Kidney (tissue), 14 donors: ENCODE results near the gene SHISA8. TPM values are rescaled to one million over a fixed set of nuclear protein-coding genes. Genes with fewer than 3 reads are reported as not detected.
A peak's percentile ranks its signal among the peaks of the same experiment; 100 is the strongest.

Experiments used
- DNase-seq, 5 donors: peaks; one replicate each; pipeline ENCODE4 v3.0.0-alpha.2; 2013 to 2020
- FAIRE-seq: peaks from 2 replicates; lab custom pipeline; 2012; peaks lifted over from hg19 to GRCh38; lab: Jason Lieb, UNC
- H3K27ac ChIP-seq, 2 donors: one replicate each; pipeline ENCODE4 v1.7.0; 2013; ENCODE audit warnings: low read depth in 2 of 2, low read length in 2 of 2, inconsistent platforms in 1 of 2
- H3K27me3 ChIP-seq: one replicate; pipeline ENCODE4 v1.7.1; 2013; ENCODE audit warnings: low read length, inconsistent platforms; ENCODE audit not compliant: control insufficient read depth, insufficient read depth
- H3K36me3 ChIP-seq, 3 donors: one replicate each; pipeline versions ENCODE4 v1.7.0 to v1.7.1; 2013; ENCODE audit warnings: low read length in 3 of 3, control low read depth in 1 of 3, inconsistent platforms in 1 of 3; ENCODE audit not compliant: insufficient read depth in 3 of 3, control insufficient read depth in 2 of 3
- H3K4me1 ChIP-seq, 3 donors: one replicate each; pipeline versions ENCODE4 v1.7.0 to v1.7.1; 2013; ENCODE audit warnings: low read length in 3 of 3, inconsistent platforms in 1 of 3, low read depth in 1 of 3; ENCODE audit not compliant: control insufficient read depth in 2 of 3, insufficient read depth in 2 of 3
- H3K4me3 ChIP-seq, 3 donors: one replicate each; pipeline versions ENCODE4 v1.7.0 to v1.8.1; 2013; ENCODE audit warnings: low read length in 3 of 3, control low read depth in 1 of 3, inconsistent platforms in 1 of 3
- H3K9ac ChIP-seq, 3 donors: one replicate each; pipeline versions ENCODE4 v1.7.0 to v1.7.1; 2013; ENCODE audit warnings: low read length in 3 of 3, control low read depth in 1 of 3, inconsistent platforms in 1 of 3
- H3K9me3 ChIP-seq, 3 donors: one replicate each; pipeline versions ENCODE4 v1.7.0 to v1.7.1; 2013; ENCODE audit warnings: low read length in 3 of 3, control low read depth in 1 of 3, inconsistent platforms in 1 of 3; ENCODE audit not compliant: control insufficient read depth in 2 of 3, insufficient read depth in 1 of 3
- intact Hi-C: fragments of 100-400 bp; cut with DNase I; formaldehyde crosslinking; loops from one replicate; pipeline ENCODE4 v1.11.1; 2022
- polyA plus RNA-seq: library from polyadenylated mRNA; stranded (reverse); fragments of 350-450 nt; fragmentation: Illumina TruSeq; extraction: RNeasy Lipid Tissue Mini Kit (QIAGEN cat#74804); gene quantifications from one replicate; pipeline ENCODE4 v1.2.3, GENCODE V29; 2014; ENCODE audit warnings: low read depth, low replicate concordance; ENCODE audit not compliant: insufficient read depth
- total RNA-seq: library from RNA; stranded (reverse); fragmentation: NEBNext Ultra II Directional; extraction: Animal tissue kit (Norgen Biotek cat#: 25700); gene quantifications from one replicate; pipeline ENCODE4 v1.2.1, GENCODE V29; 2021
- TF ChIP-seq, protein P1 (sequence below): IDR thresholded peaks from 3 replicates; pipeline ENCODE4 v1.5.1; 2012; ENCODE audit warnings: mild to moderate bottlenecking, moderate library complexity, borderline replicate concordance; ENCODE audit not compliant: insufficient read depth; ENCODE audit errors: extremely low read depth
- donor health status: control.
- donor health status: control.
- donor health status: control.
- donor health status: control.
- donor health status: control.
- donor health status: DM: yes; HTN: yes; CAD: no.
- donor health status: Normal renal cell carcinoma (clear cell type).

The SHISA8 gene
- total and polyA plus RNA-seq, 2 donors from 2014 or later, result 0.35 to 0.47 TPM

DNA sequence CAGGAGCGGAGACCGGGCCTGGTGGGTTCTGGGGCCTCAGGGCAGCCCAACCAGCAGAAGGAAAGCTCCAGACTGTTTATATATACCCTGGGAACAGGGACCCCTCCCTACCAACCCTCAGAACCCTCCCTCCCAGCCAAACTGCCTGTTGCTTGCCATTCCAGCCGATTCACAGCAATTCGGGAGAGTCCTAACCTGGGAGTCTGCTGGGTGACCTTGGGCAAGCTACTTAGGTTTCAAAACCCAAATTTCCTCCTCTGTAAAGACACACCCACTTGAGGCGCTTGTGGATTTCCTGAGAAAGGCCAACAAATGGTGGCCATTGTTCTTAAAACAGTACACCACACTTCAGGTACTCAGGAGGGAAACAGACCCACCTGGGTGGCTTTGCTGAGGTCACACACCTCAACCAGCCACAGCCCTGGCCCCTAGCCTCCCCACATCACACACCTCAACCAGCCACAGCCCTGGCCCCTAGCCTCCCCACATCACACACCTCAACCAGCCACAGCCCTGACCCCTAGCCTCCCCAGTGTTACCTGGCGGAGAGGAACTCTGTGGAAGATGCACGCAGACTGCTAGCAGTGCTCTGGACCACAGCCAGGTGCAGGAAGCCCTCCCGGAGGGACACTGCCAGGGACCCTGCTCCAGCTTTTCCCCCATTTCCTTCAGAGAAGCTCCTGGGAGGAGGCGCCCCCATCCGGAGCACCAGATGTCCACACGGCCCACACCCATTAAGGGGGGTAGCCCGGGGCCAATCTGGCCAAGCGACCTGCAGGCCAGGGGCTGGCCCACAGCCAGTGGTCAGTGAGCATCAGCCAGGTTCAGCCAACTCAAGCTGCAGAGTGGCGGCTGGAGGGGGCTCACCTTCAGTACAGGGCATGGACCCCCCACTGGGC, 6.2 kb downstream of the SHISA8 start:
- Histone ChIP-seq H3K9me3 (no peaks in the 10 kb centered on the region), H3K27ac (no peak overlapping the region), H3K4me1 (peaks cover 0 to 9% (median 0%) of the 10 kb centered on the region in 3 donors), H3K4me3 (no peak overlapping the region), H3K36me3 (peaks cover 0 to 22% (median 0%) of the 10 kb centered on the region in 3 donors), H3K9ac (no peak overlapping the region), H3K27me3 (peaks cover 18% of the 10 kb centered on the region)
- intact Hi-C loops, result no loop called here
- peak in 1 of 5 donors; percentile 54 for DNase-seq
- TF ChIP-seq, protein P1, sequence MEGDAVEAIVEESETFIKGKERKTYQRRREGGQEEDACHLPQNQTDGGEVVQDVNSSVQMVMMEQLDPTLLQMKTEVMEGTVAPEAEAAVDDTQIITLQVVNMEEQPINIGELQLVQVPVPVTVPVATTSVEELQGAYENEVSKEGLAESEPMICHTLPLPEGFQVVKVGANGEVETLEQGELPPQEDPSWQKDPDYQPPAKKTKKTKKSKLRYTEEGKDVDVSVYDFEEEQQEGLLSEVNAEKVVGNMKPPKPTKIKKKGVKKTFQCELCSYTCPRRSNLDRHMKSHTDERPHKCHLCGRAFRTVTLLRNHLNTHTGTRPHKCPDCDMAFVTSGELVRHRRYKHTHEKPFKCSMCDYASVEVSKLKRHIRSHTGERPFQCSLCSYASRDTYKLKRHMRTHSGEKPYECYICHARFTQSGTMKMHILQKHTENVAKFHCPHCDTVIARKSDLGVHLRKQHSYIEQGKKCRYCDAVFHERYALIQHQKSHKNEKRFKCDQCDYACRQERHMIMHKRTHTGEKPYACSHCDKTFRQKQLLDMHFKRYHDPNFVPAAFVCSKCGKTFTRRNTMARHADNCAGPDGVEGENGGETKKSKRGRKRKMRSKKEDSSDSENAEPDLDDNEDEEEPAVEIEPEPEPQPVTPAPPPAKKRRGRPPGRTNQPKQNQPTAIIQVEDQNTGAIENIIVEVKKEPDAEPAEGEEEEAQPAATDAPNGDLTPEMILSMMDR, result no peak
- FAIRE-seq, result no peak

DNA sequence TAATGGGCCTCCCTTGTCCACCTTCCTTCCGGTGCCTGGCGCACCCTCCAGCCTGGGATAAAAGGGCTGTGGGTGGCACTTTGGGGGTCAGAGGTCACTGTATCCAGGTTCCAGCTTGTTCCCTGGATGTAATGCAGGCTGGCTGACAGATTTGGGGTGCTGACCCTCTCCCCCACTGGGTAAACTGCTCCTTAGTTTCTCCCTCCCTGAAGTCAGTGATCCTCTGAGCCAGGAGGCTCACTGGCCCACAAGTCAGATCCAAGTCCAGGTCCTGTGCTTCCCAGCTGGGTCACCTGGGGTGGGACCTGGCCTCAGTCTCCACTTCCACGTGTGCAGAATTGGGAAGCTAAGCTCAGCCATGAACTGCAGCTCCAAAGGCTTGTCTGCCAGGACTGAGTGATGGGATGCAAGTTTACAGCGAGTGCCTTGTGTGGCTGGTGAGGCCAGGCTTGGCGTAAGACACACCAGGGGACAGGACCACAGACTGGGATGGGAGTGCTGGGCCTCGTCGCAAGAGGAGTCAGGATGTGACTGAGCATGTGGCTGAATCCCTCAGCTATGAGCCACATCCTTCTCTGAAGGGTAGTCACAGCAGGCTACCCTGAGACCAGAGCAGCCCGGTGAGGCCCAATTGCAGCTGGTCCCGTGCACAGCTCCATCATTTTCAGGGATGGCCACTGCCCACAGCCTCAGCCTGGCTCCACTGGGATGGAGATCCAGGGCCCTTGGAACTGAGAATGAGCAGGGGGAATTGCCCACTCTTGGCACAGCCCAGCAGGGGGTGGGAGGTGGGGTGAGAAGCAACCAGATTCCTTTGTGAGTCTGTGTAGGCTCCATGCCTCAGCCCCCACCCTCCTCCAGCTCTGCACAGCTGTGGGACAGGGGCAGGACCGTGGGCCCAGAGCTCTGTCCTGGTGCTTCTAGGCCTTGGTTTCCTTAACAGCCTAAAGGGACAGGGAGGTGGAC, 7.2 kb downstream of the SHISA8 start:
- peaks cover 0 to 10% (median 0%) of the 10 kb centered on the region in 3 donors for H3K4me1 ChIP-seq
- intact Hi-C loops, result no loop called here
- no peak overlapping the region for H3K4me3 ChIP-seq
- FAIRE-seq (no peak), DNase-seq (peak in 1 of 5 donors; percentile 35)
- H3K27ac ChIP-seq, result no peak overlapping the region
- H3K9ac ChIP-seq, result no peak overlapping the region
- peaks cover 11% of the 10 kb centered on the region for H3K27me3 ChIP-seq
- TF ChIP-seq, protein P1, result no peak
- peaks cover 0 to 22% (median 0%) of the 10 kb centered on the region in 3 donors for H3K36me3 ChIP-seq
- no peaks in the 10 kb centered on the region for H3K9me3 ChIP-seq

DNA sequence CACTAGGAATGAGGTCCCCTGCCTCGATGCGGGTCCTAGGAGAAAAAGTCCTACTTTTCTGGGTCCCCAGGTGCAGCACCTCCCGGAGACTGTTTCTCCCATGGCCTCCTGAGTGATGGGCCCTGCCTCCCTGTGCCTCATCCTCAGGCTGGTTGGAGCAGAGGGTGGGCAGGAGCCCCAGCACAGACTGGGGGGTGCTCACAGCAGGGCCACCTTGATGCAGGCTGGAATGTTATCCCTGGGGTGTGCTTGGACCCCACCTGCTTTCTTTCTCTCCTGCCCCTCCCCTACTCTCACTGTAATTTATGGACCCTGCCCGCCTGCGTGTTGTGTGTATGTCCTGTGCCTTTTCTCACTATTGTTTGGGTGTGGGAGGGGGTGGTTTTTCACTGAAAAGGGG, 8.1 kb downstream of the SHISA8 start:
- intact Hi-C loops, result no loop called here
- TF ChIP-seq, protein P1, result no peak
- Histone ChIP-seq H3K9me3 (no peaks in the 10 kb centered on the region), H3K27me3 (peaks cover 3% of the 10 kb centered on the region), H3K36me3 (peaks cover 0 to 24% (median 0%) of the 10 kb centered on the region in 3 donors), H3K9ac (no peak overlapping the region), H3K4me1 (peaks cover 0 to 15% (median 0%) of the 10 kb centered on the region in 3 donors), H3K4me3 (no peak overlapping the region), H3K27ac (no peak overlapping the region)
- DNase-seq (peak in 1 of 5 donors; percentile 33), FAIRE-seq (no peak)
